Fibroblast of lung (primary cell): Measurements from ENCODE around the gene AGPAT4.

Experiments used
- EZH2 ChIP-seq: IDR thresholded peaks from 2 replicates; pipeline ENCODE4 v1.5.1; 2012; ENCODE audit warnings: low read length, control low read depth, mild to moderate bottlenecking; ENCODE audit errors: missing control alignments
- TF ChIP-seq, protein P1 (sequence below), 2 donors: IDR thresholded peaks in 1 of 2; conservative IDR thresholded peaks in 1 of 2; 1 replicate in 1 of 2; 2 replicates in 1 of 2; pipeline ENCODE4 v1.5.1; 2011 to 2012; ENCODE audit warnings: low read length in 2 of 2, control low read depth in 1 of 2, inconsistent platforms in 1 of 2, low read depth in 1 of 2, mild to moderate bottlenecking in 1 of 2

DNA sequence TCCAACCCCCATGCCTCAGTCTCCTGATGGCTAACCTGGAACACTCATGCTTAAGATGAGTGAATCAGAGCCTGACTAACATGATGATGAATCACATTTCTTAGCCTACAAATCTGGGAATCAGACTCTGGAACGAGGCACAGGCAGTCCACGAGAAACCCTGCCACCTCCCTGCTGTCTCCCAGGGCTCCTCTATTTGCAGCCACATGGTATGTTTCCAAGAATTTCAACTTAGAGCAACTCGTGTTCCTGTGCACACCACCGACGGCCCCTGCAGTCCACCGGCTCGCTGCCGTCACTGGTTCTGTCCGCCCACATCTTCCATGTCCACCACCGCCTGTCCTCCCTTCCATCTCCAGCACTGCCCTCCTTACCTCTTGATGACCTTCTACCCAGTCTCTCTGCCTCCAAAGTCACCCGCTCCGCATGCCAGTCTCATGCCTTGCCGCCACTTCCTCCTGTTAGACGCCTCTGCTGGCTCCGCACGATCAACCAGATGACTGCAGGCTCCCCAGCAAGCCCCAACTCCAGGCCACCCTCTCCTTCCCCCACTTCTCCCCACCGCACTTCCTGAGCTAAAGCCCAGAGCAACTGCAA lies 87.6 kb downstream of the AGPAT4 start:
- TF ChIP-seq, protein P1, sequence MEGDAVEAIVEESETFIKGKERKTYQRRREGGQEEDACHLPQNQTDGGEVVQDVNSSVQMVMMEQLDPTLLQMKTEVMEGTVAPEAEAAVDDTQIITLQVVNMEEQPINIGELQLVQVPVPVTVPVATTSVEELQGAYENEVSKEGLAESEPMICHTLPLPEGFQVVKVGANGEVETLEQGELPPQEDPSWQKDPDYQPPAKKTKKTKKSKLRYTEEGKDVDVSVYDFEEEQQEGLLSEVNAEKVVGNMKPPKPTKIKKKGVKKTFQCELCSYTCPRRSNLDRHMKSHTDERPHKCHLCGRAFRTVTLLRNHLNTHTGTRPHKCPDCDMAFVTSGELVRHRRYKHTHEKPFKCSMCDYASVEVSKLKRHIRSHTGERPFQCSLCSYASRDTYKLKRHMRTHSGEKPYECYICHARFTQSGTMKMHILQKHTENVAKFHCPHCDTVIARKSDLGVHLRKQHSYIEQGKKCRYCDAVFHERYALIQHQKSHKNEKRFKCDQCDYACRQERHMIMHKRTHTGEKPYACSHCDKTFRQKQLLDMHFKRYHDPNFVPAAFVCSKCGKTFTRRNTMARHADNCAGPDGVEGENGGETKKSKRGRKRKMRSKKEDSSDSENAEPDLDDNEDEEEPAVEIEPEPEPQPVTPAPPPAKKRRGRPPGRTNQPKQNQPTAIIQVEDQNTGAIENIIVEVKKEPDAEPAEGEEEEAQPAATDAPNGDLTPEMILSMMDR (conservative IDR thresholded peaks at IDR 0.05 in 1 of 2, IDR thresholded peaks at IDR 0.05 in 1 of 2; ENCODE audit: low read depth in 1 of 2, low read length in 2 of 2) = no peak
- TF ChIP-seq EZH2 = no peak
